NOMO-1 (cell line): ENCODE results near the gene APOL5.
A peak's percentile ranks its signal among the peaks of the same experiment; 100 is the strongest.

Source experiments
- DNase-seq, 2 experiments: peaks; one replicate each; lab custom pipeline; 2025; ENCODE audit not compliant: unreplicated experiment in 2 of 2; lab: John Stamatoyannopoulos, UW

The APOL5 gene

DNA sequence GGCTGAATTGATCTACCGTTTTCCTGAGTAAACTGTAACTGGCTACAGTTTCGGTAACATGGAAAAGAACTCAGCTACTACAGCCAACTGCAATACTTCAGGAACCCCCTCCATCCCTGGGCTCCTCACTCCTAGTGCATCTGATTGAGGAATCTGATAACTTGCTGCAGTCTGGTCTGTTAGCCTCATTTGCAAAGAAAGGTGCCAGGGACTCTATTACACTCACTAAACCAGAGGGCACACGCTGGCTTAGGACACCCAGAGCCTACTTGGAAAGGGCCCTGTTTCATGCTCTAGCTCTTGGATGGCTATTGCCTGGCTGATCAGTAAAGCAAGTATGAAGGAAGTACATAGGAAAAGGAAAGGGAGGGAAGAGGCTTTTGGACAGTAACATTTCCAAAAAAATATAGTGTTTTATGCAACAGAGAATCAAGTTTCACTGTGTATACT, 22.3 kb downstream of the APOL5 start:
- DNase-seq = no peak

- no peak for DNase-seq
Observed at GRCh38 chr22:35740616-35741015, 22.9 kb downstream of the APOL5 start.

- DNase-seq = no peak
Observed at GRCh38 chr22:35742342-35743100, 24.8 kb downstream of the APOL5 start.

DNA sequence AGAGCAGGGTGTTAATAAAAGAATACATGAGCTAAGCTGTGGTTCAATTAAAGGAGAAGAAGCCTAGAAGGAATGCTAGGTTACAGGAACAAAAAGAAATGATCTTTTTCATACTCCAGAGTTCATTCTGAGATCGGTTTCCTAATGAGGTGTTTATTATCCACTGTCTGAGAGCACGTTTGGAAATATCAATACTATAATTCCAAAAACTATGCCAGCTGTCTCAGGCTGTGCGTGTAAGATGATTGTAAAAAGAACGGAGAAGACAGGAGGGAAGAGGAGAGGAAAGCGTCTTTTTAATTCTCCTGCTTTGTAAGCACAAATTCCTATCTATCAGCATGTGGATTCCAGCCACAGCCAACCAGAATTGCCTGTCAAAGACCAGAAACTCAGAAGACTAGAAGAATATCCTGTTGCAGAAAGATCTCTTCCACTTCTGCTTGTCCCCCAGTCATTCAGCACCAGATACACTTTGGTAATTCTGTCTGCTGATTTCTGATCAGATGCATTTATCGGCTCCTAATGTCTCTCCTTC, 25.7 kb downstream of the APOL5 start:
- no peak for DNase-seq

- no peak for DNase-seq
Observed at GRCh38 chr22:35746248-35746647, 28.6 kb downstream of the APOL5 start.

- no peak for DNase-seq
Observed at GRCh38 chr22:35746946-35747703, 29.5 kb downstream of the APOL5 start.

DNA sequence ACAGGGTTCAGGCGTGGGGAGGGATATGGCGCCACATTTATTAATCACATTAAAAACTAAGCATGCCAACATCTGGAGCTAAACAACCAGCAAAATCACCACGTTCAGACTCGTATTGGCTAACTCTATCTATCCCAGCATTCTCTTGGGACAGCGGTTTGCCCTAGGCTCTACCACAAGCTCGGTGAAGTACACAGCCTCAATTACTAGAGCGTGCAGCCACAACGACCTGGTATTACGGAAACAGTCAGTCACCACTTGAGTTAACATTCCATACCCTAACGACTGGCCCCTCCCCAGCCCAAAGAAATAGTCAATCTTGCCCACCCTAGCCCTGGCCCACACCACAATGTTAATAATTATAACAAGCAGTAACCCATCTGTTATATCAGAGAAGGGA, 32.1 kb downstream of the APOL5 start:
- no peak for DNase-seq

DNA sequence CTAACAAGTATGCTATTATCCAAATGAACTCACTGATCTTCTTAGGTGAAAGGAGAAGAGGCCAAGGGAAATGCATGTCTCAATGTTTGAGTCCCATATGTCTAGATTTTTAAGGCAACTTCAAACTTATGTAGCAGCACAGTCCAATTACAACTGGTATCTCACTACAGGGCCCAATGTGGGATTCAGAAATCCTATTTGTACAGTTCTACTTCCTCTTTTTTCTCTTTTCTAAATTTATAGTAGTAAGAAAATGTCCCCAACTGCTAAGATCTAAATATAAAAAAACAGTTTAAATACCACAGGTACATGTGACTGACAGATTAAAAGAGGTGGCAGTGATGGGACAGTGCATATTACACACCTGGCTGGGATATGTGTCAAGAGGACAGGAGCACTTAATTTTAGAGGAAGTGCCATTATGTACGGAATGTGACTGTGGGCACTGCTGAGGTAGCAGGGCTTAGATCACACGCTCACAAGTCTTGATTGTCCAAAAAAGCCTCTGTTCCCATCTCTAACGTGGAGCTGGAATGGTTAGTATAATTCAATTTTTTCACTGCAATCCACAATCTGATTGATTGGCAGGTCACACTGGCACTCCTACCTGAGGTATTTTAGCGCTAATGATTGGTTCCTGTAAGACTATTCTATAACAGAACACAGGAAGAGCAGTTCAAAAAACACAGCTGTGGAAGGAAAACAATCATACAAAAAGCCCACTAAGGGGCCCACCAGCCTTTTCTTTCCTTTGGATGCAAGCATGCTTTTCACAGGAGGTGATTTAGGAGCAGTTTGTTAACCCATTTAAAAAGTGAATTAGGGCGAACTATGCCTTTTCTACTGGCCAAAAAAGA, 34.6 kb downstream of the APOL5 start:
- DNase-seq = peak; percentile 14 to 75

GRCh38 chr22:35752863-35753189, 35.2 kb downstream of the APOL5 start:
- no peak for DNase-seq

DNA sequence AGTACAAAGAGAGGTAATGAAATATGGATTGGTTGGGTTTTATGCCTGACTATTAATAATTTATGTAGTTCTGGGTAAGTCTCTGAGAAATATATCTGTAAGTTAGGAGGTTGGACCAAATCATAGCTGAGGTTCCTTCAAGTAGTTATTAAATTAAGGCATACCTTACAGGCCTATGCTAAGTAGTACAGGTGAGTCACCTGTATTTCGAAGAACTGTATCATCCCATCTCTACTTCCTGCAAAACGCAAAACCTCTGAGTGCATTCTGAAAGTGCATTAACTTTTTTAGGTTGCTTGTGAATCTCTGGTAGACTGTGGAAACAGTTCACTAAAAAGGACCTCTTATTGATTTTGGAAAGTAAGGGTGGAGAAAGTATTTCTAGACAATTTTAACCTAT, 37.1 kb downstream of the APOL5 start:
- no peak for DNase-seq

- DNase-seq = no peak
Observed at GRCh38 chr22:35756722-35757121, 39.0 kb downstream of the APOL5 start.

DNA sequence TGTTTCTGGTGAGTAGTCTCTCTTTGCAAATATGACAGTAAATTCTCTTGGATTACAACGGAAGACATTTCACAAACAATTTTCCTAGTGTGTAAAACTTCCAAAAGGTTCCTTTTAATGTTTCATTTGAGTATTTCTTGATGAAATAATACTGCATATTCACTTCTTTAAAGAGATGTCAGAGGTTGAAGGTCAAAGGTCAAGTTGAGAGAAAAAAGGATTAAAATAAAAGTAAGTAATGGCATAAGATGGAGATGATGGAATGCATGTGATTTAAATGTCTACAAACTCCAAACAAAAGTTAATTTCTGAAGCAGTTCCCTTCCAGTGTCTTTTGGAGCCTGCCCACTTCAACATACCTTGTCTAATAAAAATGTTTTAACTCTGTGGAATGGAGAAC, 40.7 kb downstream of the APOL5 start:
- DNase-seq = peak in 1 of 2 experiments; percentile 14

DNA sequence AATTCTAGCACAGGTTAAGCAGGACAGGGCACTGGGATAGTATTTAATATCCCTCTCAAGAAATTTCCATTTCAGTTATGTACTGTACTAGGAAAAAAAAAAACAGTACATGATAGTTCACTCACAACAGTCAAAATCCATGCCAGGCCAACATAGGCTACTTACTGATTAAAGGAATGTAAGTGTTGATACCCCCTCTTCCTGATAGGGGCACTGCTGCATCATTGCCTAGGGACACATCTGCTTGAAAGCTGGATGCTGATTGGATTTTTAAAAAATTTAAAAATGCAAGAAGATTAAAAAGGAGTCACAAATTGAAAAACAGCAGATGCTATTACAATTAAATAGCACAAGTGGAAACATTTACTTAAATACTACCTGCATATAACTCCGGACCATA, 43.4 kb downstream of the APOL5 start:
- no peak for DNase-seq

GRCh38 chr22:35766654-35767580, 49.2 kb downstream of the APOL5 start:
- no peak for DNase-seq

- DNase-seq = no peak
Observed at GRCh38 chr22:35769974-35770373, 52.3 kb downstream of the APOL5 start.

DNA sequence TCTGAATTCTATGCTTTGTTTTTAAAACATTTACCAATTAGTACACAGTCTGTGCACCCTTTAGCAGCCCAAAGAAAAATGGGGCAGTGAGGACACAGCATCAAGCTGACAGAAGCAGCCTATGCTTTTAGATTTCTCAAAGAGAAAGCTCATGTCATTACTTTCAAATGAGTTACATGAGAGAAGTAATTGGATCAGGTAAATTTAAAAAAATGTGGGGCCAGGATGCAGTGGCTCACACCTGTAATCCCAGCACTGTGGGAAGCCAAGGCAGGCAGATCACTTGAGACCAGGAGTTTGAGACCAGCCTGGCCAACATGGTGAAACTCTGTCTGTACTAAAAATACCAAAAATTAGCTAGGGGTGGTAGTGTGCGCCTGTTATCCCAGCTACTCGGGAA, 57.7 kb downstream of the APOL5 start:
- no peak for DNase-seq

DNA sequence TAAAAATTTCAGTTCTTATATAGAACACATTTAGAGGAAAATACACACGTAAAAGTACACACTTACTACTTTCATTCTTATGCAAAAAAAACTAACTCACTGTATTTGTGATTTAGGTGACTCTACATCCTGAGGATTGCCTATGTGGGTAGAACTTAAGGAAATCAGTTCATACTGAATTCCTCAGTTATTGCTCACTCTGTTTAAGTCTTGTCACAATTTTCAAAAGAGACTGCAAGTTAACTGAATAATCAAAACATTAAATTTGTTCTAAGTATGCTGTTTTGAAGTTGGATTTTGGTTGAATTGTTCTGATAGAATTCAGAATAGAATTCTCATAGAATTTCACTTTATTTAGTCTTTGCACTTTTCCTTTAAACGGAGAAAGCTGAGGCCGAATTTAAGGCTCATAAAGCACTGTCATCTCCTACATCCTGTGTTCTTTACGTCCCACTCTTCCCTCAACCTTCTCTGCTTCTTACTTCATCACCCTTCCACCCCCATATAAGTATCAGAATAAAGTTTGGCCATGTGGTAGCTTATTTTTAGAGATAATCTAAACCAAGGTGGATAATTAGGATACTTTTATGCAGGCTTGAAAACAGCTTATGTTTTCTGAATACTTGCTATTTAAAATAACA, 59.8 kb downstream of the APOL5 start:
- no peak for DNase-seq
